HFFc6 (cell line): Measurements from ENCODE around the gene FAXDC2. TPM values are rescaled to one million over a fixed set of nuclear protein-coding genes. Genes with fewer than 3 reads are reported as not detected.
A peak's percentile ranks its signal among the peaks of the same experiment; 100 is the strongest.

Experiments used
- DNase-seq: peaks from one replicate; pipeline ENCODE4 v3.0.0-alpha.2; 2018
- H3K27ac Mint-ChIP-seq: 2 replicates; pipeline ENCODE4 v1.8.0; 2020; ENCODE audit warnings: mild to moderate bottlenecking, mixed read lengths
- H3K27me3 Mint-ChIP-seq: 2 replicates; pipeline ENCODE4 v1.8.0; 2021; ENCODE audit warnings: mild to moderate bottlenecking, moderate library complexity, mixed read lengths; ENCODE audit not compliant: insufficient read depth
- H3K36me3 Mint-ChIP-seq: 2 replicates; pipeline ENCODE4 v1.8.0; 2021; ENCODE audit warnings: low read depth, mixed read lengths
- H3K4me1 Mint-ChIP-seq: 2 replicates; pipeline ENCODE4 v1.8.0; 2020; ENCODE audit warnings: low read depth, mixed read lengths
- H3K4me3 Mint-ChIP-seq: 2 replicates; pipeline ENCODE4 v1.8.0; 2020; ENCODE audit warnings: mild to moderate bottlenecking, moderate library complexity, mixed read lengths
- H3K9me3 Mint-ChIP-seq: 2 replicates; pipeline ENCODE4 v1.8.0; 2020; ENCODE audit warnings: mild to moderate bottlenecking, mixed read lengths
- CTCF ChIP-seq: fragments of 200-600 bp; sonication (generic); IDR thresholded peaks from 2 replicates; pipeline ENCODE4 v1.5.0; 2021; ENCODE audit warnings: antibody characterized with exemption, mild to moderate bottlenecking
- total RNA-seq, 6 experiments: library from RNA; stranded (reverse); fragmentation: NEBNext Ultra II Directional; extraction: Animal tissue kit (Norgen Biotek cat#: 25700); gene quantifications; 2 replicates in 1 of 6; 3 replicates in 5 of 6; pipeline ENCODE4 v1.2.3, GENCODE V29; 2021

Gene FAXDC2
- total RNA-seq, 6 experiments from 2014 or later: 3.1 to 4.7 (median 3.6) TPM

- no peak for DNase-seq
- Mint-ChIP-seq H3K4me1 (peaks cover 7% of the 10 kb centered on the region), H3K27me3 (no peaks in the 10 kb centered on the region; the same call in 1 of the 2 replicates), H3K36me3 (peaks cover 41% of the 10 kb centered on the region), H3K4me3 (no peak overlapping the region), H3K27ac (no peak overlapping the region), H3K9me3 (no peaks in the 10 kb centered on the region)
- TF ChIP-seq CTCF: no peak
Measured at GRCh38 chr5:154806176-154806575, 44.2 kb downstream of the FAXDC2 start.

- H3K9me3 Mint-ChIP-seq: no peaks in the 10 kb centered on the region
- no peaks in the 10 kb centered on the region; the same call in 1 of the 2 replicates for H3K27me3 Mint-ChIP-seq
- H3K4me1 Mint-ChIP-seq: peaks cover 24% of the 10 kb centered on the region
- no peak for DNase-seq
- no peak overlapping the region for H3K4me3 Mint-ChIP-seq
- H3K27ac Mint-ChIP-seq: no peak overlapping the region
- no peak for TF ChIP-seq CTCF
- H3K36me3 Mint-ChIP-seq: peaks cover 44% of the 10 kb centered on the region
Measured at GRCh38 chr5:154802050-154802449, 48.4 kb downstream of the FAXDC2 start.

GRCh38 chr5:154801083-154801482 lies 49.3 kb downstream of the FAXDC2 start:
- peaks cover 24% of the 10 kb centered on the region for H3K4me1 Mint-ChIP-seq
- peaks cover 53% of the 10 kb centered on the region for H3K36me3 Mint-ChIP-seq
- no peak for TF ChIP-seq CTCF
- no peaks in the 10 kb centered on the region for H3K9me3 Mint-ChIP-seq
- H3K27ac Mint-ChIP-seq: peak overlapping the region; percentile 67
- peak; percentile 45 for DNase-seq
- H3K27me3 Mint-ChIP-seq: no peaks in the 10 kb centered on the region; the same call in 1 of the 2 replicates
- H3K4me3 Mint-ChIP-seq: no peak overlapping the region

GRCh38 chr5:154800582-154800981 lies 49.8 kb downstream of the FAXDC2 start:
- no peak overlapping the region for H3K4me3 Mint-ChIP-seq
- DNase-seq: no peak
- H3K27me3 Mint-ChIP-seq: no peaks in the 10 kb centered on the region; the same call in 1 of the 2 replicates
- peaks cover 25% of the 10 kb centered on the region for H3K4me1 Mint-ChIP-seq
- peak overlapping the region; percentile 69 for H3K27ac Mint-ChIP-seq
- peaks cover 53% of the 10 kb centered on the region for H3K36me3 Mint-ChIP-seq
- H3K9me3 Mint-ChIP-seq: no peaks in the 10 kb centered on the region
- TF ChIP-seq CTCF: no peak

- H3K4me1 Mint-ChIP-seq: peaks cover 53% of the 10 kb centered on the region
- DNase-seq: no peak
Measured at GRCh38 chr5:154797762-154798161, 52.6 kb downstream of the FAXDC2 start.

More at GRCh38 chr5:154797762-154798161, 52.6 kb downstream of the FAXDC2 start:
- Mint-ChIP-seq H3K27me3 (peaks cover 2% of the 10 kb centered on the region), H3K27ac (no peak overlapping the region), H3K9me3 (no peaks in the 10 kb centered on the region), H3K36me3 (peaks cover 51% of the 10 kb centered on the region), H3K4me3 (no peak overlapping the region)
- no peak for TF ChIP-seq CTCF
